Panc1 (cell line): ENCODE results near the gene SLC27A4. TPM values are rescaled to one million over a fixed set of nuclear protein-coding genes. Genes with fewer than 3 reads are reported as not detected.

Experiments
- ATAC-seq: fragments of 200-7000 bp; cut with Tn5 transposase; 2 replicates; pipeline ENCODE4 v1.9.1; 2020; ENCODE audit warnings: mild to moderate bottlenecking, moderate library complexity
- Bru-seq: library from RNA; stranded (reverse); fragments of 400-500 nt; gene quantifications from one replicate; lab custom pipeline; 2021; lab: Mats Ljungman, UMichigan
- BruChase-seq, 2 experiments: library from RNA; stranded (reverse); fragments of 400-500 nt; gene quantifications; one replicate each; lab custom pipeline; 2021; lab: Mats Ljungman, UMichigan
- BruUV-seq: library from RNA; stranded (reverse); fragments of 400-500 nt; replicated peaks from 2 replicates; lab custom pipeline; 2021; lab: Mats Ljungman, UMichigan
- CTCF ChIA-PET: fragments of 300-600 bp; sonication (Branson Sonifier 250); formaldehyde crosslinking; loops from one replicate; lab custom pipeline; 2022; ENCODE audit warnings: antibody characterized with exemption; lab: Charles Lee
- POLR2A ChIA-PET: fragments of 300-600 bp; sonication (Branson Sonifier 250); formaldehyde crosslinking; loops from one replicate; lab custom pipeline; 2022; ENCODE audit warnings: antibody characterized with exemption; lab: Charles Lee
- DNase-seq: peaks from one replicate; pipeline ENCODE4 v3.0.0-alpha.2; 2010; ENCODE audit warnings: low read depth, low spot score
- H3K27ac ChIP-seq: 2 replicates; pipeline ENCODE4 v1.5.1; 2011; ENCODE audit warnings: mild to moderate bottlenecking, low read length, inconsistent platforms
- H3K27me3 ChIP-seq: fragments of 200-500 bp; sonication (Bioruptor generic); 2 replicates; pipeline ENCODE4 v1.6.0; 2014; ENCODE audit warnings: low read length, inconsistent platforms; ENCODE audit not compliant: control insufficient read depth, insufficient read depth
- H3K36me3 ChIP-seq: fragments of 200-500 bp; sonication (Bioruptor generic); 2 replicates; pipeline ENCODE4 v1.5.1; 2014; ENCODE audit warnings: inconsistent platforms, mild to moderate bottlenecking, low read length, moderate library complexity; ENCODE audit not compliant: control insufficient read depth, insufficient read depth
- H3K4me1 ChIP-seq: 2 replicates; pipeline ENCODE4 v1.5.1; 2011; ENCODE audit warnings: inconsistent platforms, mild to moderate bottlenecking, low read length, moderate library complexity; ENCODE audit not compliant: control insufficient read depth, insufficient read depth
- H3K4me3 ChIP-seq, 2 experiments: 2 replicates each; pipeline ENCODE4 v1.5.1; 2011 to 2012; ENCODE audit warnings: low read depth in 2 of 2, low read length in 2 of 2, mild to moderate bottlenecking in 2 of 2, inconsistent platforms in 1 of 2, moderate library complexity in 1 of 2
- H3K9me3 ChIP-seq: fragments of 200-500 bp; sonication (Bioruptor generic); 2 replicates; pipeline ENCODE4 v1.5.1; 2014; ENCODE audit warnings: low read depth, mild to moderate bottlenecking, inconsistent platforms, low read length, moderate library complexity; ENCODE audit not compliant: control insufficient read depth, insufficient read depth
- POLR2AphosphoS5 ChIP-seq: IDR thresholded peaks from 2 replicates; pipeline ENCODE4 v1.6.1; 2012; ENCODE audit warnings: mild to moderate bottlenecking, low read depth, low read length, moderate library complexity
- SIN3A ChIP-seq: IDR thresholded peaks from 2 replicates; pipeline ENCODE4 v1.6.1; 2012; ENCODE audit warnings: low read depth, mild to moderate bottlenecking, low read length, moderate library complexity, borderline replicate concordance; ENCODE audit not compliant: insufficient read depth
- TCF7L2 ChIP-seq: IDR thresholded peaks from 2 replicates; pipeline ENCODE4 v1.6.1; 2011; ENCODE audit warnings: mild to moderate bottlenecking, low read depth, low read length, inconsistent platforms
- in situ Hi-C: cut with HindIII; loops from 2 replicates; pipeline ENCODE4 v1.10.0; 2016; ENCODE audit warnings: low sequenced_read_pairs, low pct_unique_long_range_greater_than_20kb
- intact Hi-C: fragments of 100-400 bp; cut with micrococcal nuclease; formaldehyde crosslinking; loops from one replicate; pipeline ENCODE4 v1.10.0; 2022; ENCODE audit not compliant: unreplicated experiment
- long read RNA-seq: library from polyadenylated mRNA; unstranded; transcript quantifications from one replicate; pipeline ENCODE4 v2.0.0, GENCODE V29; 2021; ENCODE audit not compliant: unreplicated experiment
- polyA plus RNA-seq: library from polyadenylated mRNA; unstranded; fragments of >200 nt; gene quantifications from one replicate; pipeline ENCODE4 v1.2.1, GENCODE V29; 2012; ENCODE audit warnings: missing spikeins; ENCODE audit not compliant: insufficient read length
- total RNA-seq: library from RNA; stranded (reverse); gene quantifications from one replicate; pipeline ENCODE4 v1.2.1, GENCODE V29; 2021; ENCODE audit not compliant: unreplicated experiment
- TF ChIP-seq, protein P1 (sequence below): fragments of 450-650 bp; IDR thresholded peaks from 2 replicates; pipeline ENCODE4 v1.5.1; 2017; ENCODE audit warnings: mild to moderate bottlenecking
- TF ChIP-seq, protein P2 (sequence below), 2 experiments: IDR thresholded peaks; 2 replicates each; pipeline ENCODE4 v1.6.1; 2011 to 2012; ENCODE audit warnings: low read depth in 2 of 2, control low read depth in 1 of 2, low read length in 1 of 2, mild to moderate bottlenecking in 1 of 2, moderate library complexity in 1 of 2; ENCODE audit not compliant: insufficient read depth in 1 of 2

The SLC27A4 gene
- total RNA-seq, result 20.3 TPM
- polyA plus RNA-seq, result 22.5 TPM
- Bru-seq, nascent RNA, result percentile 48 among the genes with signal in this experiment
- BruChase-seq, experiment 1, labeled RNA remaining after a 2-hour chase, result percentile 56 among the genes with signal in this experiment
- percentile 61 among the genes with signal in this experiment for BruChase-seq, experiment 2, labeled RNA remaining after a 6-hour chase
- long read RNA-seq, transcript SLC27A4-201 (13 exons, 3,028 nt), result major isoform, 39 of 88 reads
- long read RNA-seq, partial matches to known transcripts, result 34 of 88 reads
- long read RNA-seq, other reads (novel, unspliced or antisense), result 15 of 88 reads

DNA sequence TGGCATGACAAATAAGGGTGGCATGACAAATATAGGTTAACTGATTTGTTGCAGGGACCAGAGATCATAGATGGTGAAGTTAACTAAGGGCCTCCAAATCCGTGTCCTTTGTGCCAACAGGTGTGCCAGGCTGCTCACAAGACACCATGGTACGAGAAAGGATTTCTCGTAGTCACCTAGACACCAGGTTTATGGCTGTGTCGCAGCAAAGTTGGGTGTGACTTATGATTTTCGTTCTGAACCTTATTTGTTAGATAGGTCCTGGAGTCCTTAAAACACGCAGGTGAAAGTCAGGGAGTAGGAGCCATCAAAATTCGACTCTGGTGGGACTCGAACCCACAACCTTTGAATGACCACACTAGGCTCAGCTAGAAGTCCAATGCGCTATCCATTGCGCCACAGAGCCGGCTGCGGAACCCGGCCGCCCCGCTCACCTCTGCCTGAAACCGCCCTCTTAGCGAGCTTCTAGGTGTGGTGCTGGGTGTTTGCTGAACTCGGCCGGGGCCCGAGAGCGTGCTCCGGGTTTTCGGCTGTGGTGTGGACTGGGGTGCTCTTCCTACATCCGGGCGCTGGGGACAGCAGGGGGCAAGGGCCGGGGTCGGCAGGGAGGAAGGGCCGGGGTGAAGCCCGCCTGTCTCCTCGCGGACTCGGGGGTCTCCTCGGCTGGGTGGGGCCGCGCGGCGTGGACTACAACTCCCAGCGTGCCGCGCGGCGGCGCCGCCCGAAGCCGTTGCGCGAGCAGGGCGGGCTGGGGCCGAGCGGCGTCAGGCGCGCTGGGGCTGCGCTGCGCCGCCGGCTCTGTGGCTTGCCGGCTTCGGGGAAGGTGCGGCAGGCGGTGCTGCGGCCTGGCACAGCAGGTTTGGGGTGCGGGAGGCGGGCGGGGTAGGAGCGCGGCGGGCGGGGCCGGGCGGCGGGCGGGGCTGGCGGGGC lies at the start of gene SLC27A4:
Gene SLC27A4 (plus strand): TSS at position 767 of the 930 bp plus-strand sequence. CDS start 2,606 bp downstream, outside the sequence.
- POLR2A ChIA-PET, result no interaction called here
- TF ChIP-seq SIN3A (no peak), POLR2AphosphoS5 (peak; percentile 62; the same call in 1 of the 2 replicates)
- Histone ChIP-seq H3K4me3 (peak within 1 kb of the TSS; percentile 69 to 80), H3K27ac (peak within 1 kb of the TSS; percentile 74), H3K9me3 (no peaks in the 10 kb centered on the region), H3K27me3 (no peaks in the 10 kb centered on the region), H3K36me3 (no peaks in the 10 kb centered on the region), H3K4me1 (no peaks in the 10 kb centered on the region)
- intact Hi-C loops, result loop anchor here (10.0 kb wide), 1 partner anchor 45 kb away; no protein-coding TSS in a partner anchor
- ATAC-seq, result peak; percentile 91
- BruUV-seq, result TSS peak; percentile 100
- peak; percentile 96 for DNase-seq
- in situ Hi-C loops, result no loop called here
- CTCF ChIA-PET, result no interaction called here

DNA sequence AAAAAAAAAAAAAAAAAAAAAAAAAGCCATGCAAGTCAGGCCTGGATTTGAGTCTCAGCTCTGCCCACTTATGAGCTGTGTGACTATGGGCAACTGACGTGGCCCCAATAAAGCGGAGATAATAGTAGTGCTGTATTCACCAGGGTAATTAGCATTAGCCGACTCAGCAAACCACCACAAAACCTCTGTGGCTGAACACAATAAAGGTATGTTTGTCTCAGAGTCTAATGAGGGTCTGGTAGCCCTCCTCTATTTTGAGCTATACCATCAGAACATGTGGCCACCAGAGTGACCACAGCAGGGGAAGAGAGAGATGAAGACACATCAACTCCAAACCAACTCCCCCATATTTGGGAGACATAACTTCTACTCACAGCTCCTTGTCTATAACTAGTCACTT lies 48.3 kb upstream of the SLC27A4 start:
- ChIA-PET CTCF (no interaction called here), POLR2A (interaction anchor here (0.6 kb wide), 2 partner anchors 79 to 95 kb away, joined by 4 to 9 read pairs; no protein-coding TSS in a partner anchor)
- ATAC-seq, result no peak
- no peaks in the 10 kb centered on the region for H3K36me3 ChIP-seq
- H3K4me3 ChIP-seq, result no peak overlapping the region
- H3K27ac ChIP-seq, result no peak overlapping the region
- BruUV-seq, result no TSS peak
- intact Hi-C loops (loop anchor here (10.0 kb wide), 2 partner anchors 53 to 123 kb away; partner anchors contain the start of gene SLC27A4), in situ Hi-C loops (no loop called here)
- no peak for DNase-seq
- no peaks in the 10 kb centered on the region for H3K9me3 ChIP-seq
- TF ChIP-seq SIN3A, result no peak
- TF ChIP-seq, protein P1, sequence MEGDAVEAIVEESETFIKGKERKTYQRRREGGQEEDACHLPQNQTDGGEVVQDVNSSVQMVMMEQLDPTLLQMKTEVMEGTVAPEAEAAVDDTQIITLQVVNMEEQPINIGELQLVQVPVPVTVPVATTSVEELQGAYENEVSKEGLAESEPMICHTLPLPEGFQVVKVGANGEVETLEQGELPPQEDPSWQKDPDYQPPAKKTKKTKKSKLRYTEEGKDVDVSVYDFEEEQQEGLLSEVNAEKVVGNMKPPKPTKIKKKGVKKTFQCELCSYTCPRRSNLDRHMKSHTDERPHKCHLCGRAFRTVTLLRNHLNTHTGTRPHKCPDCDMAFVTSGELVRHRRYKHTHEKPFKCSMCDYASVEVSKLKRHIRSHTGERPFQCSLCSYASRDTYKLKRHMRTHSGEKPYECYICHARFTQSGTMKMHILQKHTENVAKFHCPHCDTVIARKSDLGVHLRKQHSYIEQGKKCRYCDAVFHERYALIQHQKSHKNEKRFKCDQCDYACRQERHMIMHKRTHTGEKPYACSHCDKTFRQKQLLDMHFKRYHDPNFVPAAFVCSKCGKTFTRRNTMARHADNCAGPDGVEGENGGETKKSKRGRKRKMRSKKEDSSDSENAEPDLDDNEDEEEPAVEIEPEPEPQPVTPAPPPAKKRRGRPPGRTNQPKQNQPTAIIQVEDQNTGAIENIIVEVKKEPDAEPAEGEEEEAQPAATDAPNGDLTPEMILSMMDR, result no peak
- TF ChIP-seq, protein P2, sequence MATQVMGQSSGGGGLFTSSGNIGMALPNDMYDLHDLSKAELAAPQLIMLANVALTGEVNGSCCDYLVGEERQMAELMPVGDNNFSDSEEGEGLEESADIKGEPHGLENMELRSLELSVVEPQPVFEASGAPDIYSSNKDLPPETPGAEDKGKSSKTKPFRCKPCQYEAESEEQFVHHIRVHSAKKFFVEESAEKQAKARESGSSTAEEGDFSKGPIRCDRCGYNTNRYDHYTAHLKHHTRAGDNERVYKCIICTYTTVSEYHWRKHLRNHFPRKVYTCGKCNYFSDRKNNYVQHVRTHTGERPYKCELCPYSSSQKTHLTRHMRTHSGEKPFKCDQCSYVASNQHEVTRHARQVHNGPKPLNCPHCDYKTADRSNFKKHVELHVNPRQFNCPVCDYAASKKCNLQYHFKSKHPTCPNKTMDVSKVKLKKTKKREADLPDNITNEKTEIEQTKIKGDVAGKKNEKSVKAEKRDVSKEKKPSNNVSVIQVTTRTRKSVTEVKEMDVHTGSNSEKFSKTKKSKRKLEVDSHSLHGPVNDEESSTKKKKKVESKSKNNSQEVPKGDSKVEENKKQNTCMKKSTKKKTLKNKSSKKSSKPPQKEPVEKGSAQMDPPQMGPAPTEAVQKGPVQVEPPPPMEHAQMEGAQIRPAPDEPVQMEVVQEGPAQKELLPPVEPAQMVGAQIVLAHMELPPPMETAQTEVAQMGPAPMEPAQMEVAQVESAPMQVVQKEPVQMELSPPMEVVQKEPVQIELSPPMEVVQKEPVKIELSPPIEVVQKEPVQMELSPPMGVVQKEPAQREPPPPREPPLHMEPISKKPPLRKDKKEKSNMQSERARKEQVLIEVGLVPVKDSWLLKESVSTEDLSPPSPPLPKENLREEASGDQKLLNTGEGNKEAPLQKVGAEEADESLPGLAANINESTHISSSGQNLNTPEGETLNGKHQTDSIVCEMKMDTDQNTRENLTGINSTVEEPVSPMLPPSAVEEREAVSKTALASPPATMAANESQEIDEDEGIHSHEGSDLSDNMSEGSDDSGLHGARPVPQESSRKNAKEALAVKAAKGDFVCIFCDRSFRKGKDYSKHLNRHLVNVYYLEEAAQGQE (IDR thresholded peaks at IDR 0.05; ENCODE audit: insufficient read depth in 1 of 2, low read depth in 2 of 2, low read length in 1 of 2), result no peak
- TF ChIP-seq POLR2AphosphoS5, result no peak
- TF ChIP-seq TCF7L2, result no peak
- no peaks in the 10 kb centered on the region for H3K27me3 ChIP-seq
- peaks cover 3% of the 10 kb centered on the region for H3K4me1 ChIP-seq
